Measurements from ENCODE around the gene NMT1.

The NMT1 gene

DNA sequence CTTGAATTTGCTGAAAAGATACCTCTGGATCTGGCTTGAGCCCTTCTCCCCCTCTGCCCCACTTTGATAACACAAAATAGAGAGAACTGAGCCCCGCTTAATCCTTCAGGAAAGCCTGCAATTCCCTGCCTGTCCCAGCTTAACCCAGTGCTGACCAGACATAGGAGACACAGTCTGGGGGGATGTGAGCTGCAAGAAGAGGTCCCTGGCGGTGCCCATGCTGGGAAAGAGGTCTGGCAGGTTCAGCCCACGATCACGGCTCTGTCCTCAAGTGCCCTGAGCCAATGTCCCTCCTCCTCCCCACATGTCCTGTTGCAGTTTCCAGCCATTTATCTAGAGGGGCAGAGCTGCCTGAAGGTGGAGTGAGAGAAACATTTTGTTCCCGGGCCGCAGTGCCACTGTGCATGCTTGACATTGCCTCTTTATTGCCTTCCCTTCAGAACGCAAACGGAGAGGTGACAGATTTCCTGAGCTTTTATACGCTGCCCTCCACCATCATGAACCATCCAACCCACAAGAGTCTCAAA lies 42.2 kb downstream of the NMT1 start:
- H3K27me3 ChIP-seq, result no peaks in the 10 kb centered on the region
- TF ChIP-seq, protein P1, sequence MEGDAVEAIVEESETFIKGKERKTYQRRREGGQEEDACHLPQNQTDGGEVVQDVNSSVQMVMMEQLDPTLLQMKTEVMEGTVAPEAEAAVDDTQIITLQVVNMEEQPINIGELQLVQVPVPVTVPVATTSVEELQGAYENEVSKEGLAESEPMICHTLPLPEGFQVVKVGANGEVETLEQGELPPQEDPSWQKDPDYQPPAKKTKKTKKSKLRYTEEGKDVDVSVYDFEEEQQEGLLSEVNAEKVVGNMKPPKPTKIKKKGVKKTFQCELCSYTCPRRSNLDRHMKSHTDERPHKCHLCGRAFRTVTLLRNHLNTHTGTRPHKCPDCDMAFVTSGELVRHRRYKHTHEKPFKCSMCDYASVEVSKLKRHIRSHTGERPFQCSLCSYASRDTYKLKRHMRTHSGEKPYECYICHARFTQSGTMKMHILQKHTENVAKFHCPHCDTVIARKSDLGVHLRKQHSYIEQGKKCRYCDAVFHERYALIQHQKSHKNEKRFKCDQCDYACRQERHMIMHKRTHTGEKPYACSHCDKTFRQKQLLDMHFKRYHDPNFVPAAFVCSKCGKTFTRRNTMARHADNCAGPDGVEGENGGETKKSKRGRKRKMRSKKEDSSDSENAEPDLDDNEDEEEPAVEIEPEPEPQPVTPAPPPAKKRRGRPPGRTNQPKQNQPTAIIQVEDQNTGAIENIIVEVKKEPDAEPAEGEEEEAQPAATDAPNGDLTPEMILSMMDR (IDR thresholded peaks at IDR 0.05; ENCODE audit: low read depth, low read length), result no peak
- no peaks in the 10 kb centered on the region for H3K4me1 ChIP-seq
- H3K4me3 ChIP-seq (ENCODE audit: low read depth, low read length), result no peak overlapping the region
- H3K36me3 ChIP-seq, result peaks cover 85% of the 10 kb centered on the region
- no peak for DNase-seq
- H3K9me3 ChIP-seq, result no peaks in the 10 kb centered on the region

DNA sequence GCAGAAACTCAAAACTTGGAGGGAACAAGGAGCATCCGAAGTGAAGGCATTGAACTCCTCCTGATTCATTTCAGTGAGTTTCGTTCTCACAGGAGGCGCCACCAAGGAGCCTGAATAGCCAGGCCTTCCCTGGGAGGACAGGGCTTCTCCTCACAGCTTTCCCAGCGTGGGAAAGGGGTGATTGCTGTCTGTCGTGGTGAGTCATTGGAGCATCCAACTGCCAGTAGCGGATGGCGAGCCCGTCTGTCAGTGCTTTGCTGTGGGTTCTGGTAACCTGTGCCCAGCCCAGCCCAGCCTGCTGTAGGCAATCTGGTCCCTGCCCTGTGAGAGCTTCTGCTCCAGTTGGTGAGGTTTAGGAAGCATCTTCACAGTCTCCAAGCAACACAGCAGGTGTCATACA lies 42.9 kb downstream of the NMT1 start:
- DNase-seq, result no peak
- TF ChIP-seq, protein P1 (IDR thresholded peaks at IDR 0.05; ENCODE audit: low read depth, low read length), result no peak
- H3K4me1 ChIP-seq, result no peaks in the 10 kb centered on the region
- no peaks in the 10 kb centered on the region for H3K27me3 ChIP-seq
- H3K4me3 ChIP-seq (ENCODE audit: low read depth, low read length), result no peak overlapping the region
- H3K36me3 ChIP-seq, result peaks cover 85% of the 10 kb centered on the region
- no peaks in the 10 kb centered on the region for H3K9me3 ChIP-seq

DNA sequence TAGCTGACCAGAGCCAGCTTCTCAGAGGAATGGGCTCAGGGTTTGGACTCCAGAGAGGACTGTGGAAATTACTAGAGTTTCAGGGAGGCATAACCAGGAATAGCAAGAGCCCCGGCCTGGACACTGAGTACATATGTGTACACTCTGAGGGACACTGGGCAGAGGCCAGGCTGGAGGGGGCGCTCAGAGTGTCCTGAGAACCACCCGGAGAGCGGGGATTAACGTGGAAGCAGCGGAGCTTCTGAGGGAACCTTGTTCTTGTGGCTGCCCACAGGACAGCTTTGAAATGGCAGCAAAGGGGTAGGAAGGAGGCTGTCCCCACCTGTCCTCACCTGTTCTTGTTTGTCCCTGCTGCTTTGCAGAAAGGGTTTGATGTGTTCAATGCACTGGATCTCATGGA lies 43.4 kb downstream of the NMT1 start:
- Histone ChIP-seq H3K4me1 (no peaks in the 10 kb centered on the region), H3K4me3 (ENCODE audit: low read depth, low read length) (no peak overlapping the region), H3K36me3 (peaks cover 85% of the 10 kb centered on the region), H3K27me3 (no peaks in the 10 kb centered on the region), H3K9me3 (no peaks in the 10 kb centered on the region)
- no peak for DNase-seq
- TF ChIP-seq, protein P1 (IDR thresholded peaks at IDR 0.05; ENCODE audit: low read depth, low read length), result no peak

DNA sequence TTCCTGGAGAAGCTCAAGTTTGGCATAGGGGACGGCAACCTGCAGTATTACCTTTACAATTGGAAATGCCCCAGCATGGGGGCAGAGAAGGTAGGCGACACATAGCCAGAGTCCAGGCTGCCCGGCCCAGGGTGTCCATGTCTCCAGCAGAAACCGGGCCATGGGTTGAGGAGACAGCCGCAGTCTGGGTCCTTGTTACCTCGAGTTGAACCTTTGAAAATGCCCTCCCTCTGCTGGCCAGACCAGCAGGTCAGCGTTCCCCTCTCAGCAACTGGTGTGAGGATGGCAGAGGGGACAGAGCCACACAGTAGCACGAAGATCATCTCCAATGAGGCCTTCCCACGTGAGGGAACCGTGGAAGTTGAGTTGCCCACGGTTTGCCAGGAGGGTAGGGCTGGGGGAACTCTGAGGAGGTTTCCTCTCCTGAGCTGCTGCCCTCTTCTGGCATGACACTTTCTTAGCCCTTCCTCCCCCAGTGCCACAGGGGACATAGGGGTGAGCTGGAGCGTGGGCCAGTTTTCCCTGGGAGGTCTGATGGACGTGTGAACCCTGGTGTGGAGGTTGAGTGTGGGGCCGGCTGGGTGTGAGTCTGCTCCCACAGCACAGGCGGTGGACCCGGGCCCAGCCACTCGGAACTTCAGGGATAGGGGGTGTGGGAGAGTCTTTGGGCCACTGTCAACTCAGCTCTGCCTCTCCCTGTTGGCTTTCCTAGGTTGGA lies 43.9 kb downstream of the NMT1 start:
- TF ChIP-seq, protein P1 (IDR thresholded peaks at IDR 0.05; ENCODE audit: low read depth, low read length), result no peak
- no peaks in the 10 kb centered on the region for H3K27me3 ChIP-seq
- peaks cover 81% of the 10 kb centered on the region for H3K36me3 ChIP-seq
- DNase-seq, result no peak
- no peak overlapping the region for H3K4me3 ChIP-seq (ENCODE audit: low read depth, low read length)
- H3K9me3 ChIP-seq, result no peaks in the 10 kb centered on the region
- no peaks in the 10 kb centered on the region for H3K4me1 ChIP-seq

DNA sequence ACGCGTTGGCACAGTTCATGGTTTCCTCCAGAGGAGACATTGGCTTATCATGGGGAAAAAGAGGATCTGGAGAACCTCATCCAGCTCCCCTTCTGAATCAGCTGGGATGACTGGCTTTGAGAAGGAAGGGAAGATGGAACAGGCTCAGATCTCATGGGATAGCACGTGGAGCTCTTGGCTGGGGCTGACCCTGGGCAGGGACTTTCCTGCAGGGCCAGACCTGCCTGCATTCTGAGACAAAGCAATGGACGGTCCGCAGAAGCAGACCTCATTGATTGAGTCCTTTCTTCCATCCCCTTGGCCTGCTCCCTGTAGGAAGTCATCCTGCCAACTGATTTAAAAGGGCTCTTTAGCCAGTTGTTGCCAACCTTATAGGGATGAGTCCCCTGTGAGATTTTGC lies 45.0 kb downstream of the NMT1 start:
- Histone ChIP-seq H3K9me3 (no peaks in the 10 kb centered on the region), H3K4me1 (no peaks in the 10 kb centered on the region; the same call in 1 of the 2 replicates), H3K27me3 (no peaks in the 10 kb centered on the region), H3K36me3 (peaks cover 73% of the 10 kb centered on the region), H3K4me3 (ENCODE audit: low read depth, low read length) (no peak overlapping the region)
- TF ChIP-seq, protein P1 (IDR thresholded peaks at IDR 0.05; ENCODE audit: low read depth, low read length), result no peak
- no peak for DNase-seq

DNA sequence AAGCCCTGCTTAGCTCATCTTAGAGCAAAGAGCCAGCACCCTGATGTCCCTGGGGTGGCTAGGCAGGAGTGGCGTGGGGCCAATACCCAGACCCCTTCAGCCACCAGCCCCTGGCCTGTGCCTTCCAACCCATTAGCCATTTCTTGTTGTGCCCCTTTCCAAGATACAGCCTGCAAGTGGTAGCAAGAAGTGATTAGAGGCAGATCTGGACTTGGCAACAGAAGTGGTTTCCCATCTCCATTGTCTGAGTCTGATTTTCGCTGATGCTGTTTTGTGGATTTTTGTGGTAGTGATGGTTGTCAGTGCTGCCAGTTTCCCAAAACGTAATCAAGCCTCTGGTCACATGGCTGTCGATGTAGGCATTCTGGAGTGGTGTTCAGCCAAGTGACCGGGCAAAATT lies 45.5 kb downstream of the NMT1 start:
- Histone ChIP-seq H3K4me3 (ENCODE audit: low read depth, low read length) (no peak overlapping the region), H3K4me1 (no peaks in the 10 kb centered on the region; the same call in 1 of the 2 replicates), H3K9me3 (no peaks in the 10 kb centered on the region), H3K36me3 (peaks cover 71% of the 10 kb centered on the region), H3K27me3 (no peaks in the 10 kb centered on the region)
- DNase-seq, result no peak
- TF ChIP-seq, protein P1 (IDR thresholded peaks at IDR 0.05; ENCODE audit: low read depth, low read length), result no peak

All from BE2C (cell line).